ENCODE measurements around the gene RSBN1.

The RSBN1 gene

DNA sequence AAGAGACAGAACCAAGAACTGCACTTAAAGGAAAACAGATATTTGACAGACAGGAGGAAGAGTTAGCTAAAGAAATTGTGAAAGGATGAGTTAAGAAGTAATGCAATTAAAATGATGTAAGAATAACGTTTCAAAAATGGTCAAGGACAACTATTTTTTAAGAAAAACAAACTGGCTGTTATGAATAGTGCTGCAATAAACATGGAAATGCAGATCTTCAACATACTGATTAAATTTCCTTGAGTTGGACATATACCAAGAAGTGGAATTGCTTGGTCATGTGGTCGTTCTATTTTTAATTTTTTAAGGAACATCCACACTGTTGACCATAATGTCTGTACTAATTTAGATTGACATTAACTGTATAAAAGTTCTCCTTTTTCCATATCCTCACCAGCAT, 29.9 kb downstream of the RSBN1 start:
- Mint-ChIP-seq H3K9me3 (peaks cover 0 to 2% of the 10 kb centered on the region in 2 donors), H3K27ac (no peak overlapping the region), H3K4me1 (peaks cover 25 to 26% of the 10 kb centered on the region in 2 donors), H3K27me3 (no peaks in the 10 kb centered on the region), H3K4me3 (no peak overlapping the region), H3K36me3 (peaks cover 16 to 27% of the 10 kb centered on the region in 2 donors)
- DNase-seq = no peak
- no peak for ATAC-seq (replicated peaks)

DNA sequence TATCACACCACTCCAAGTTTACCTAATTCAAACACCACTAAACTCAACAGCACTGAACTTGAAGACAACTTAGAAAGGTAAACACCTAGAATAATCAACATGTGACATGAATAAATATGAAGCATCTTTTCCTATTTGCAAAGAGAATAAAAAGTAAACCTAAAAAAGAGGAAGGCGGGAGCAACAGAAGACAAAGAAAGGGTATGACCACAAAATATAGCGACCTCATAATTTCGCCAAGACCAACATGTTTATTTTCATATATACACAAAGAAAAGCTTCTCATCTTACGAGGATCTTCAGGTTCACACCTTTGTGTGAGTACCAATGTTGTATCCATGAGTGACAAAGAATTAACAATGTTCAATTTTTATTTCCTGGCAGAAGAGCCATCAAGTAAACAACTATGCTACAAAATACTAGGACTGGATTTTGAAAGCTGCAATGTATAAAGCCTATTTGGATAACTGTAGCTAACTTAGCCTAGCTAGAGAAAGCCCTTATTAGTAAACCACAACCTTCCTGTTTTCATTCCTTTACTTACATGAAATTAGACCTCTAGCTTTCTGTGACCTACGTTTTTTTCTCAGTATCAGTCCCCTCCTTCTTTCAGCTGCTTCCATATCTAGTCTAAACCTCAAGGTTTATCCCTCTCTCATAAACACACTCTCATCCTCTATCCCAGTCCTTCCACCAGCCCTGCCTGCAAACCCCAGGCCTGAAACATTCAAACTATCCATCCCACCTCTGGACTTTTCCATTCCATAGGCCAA, 31.7 kb downstream of the RSBN1 start:
- no peak overlapping the region for H3K27ac Mint-ChIP-seq
- H3K9me3 Mint-ChIP-seq = peaks cover 0 to 2% of the 10 kb centered on the region in 2 donors
- H3K4me1 Mint-ChIP-seq = peaks cover 16 to 20% of the 10 kb centered on the region in 2 donors
- peaks cover 15 to 16% of the 10 kb centered on the region in 2 donors for H3K36me3 Mint-ChIP-seq
- H3K27me3 Mint-ChIP-seq = no peaks in the 10 kb centered on the region
- H3K4me3 Mint-ChIP-seq = no peak overlapping the region
- DNase-seq (no peak), ATAC-seq (replicated peaks) (no peak)

DNA sequence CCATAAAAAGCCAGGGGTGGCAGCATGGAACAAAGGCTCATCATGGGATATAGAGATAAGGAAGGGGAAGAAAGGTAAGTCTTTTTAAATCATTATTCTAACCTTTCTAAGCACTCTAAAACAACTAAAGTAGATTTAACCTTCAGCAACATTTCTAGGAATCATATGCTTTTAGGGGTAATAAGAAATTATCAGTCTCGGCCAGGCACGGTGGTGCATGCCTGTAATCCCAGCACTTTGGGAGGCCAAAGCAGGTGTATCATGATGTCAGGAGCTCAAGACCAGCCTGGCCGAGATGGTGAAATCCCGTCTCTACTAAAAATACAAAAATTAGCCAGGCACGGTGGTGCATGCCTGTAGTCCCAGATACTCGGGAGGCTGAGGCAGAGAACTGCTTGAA, 32.7 kb downstream of the RSBN1 start:
- ATAC-seq (replicated peaks) = no peak
- H3K4me3 Mint-ChIP-seq = no peak overlapping the region
- no peaks in the 10 kb centered on the region for H3K27me3 Mint-ChIP-seq
- H3K36me3 Mint-ChIP-seq = peaks cover 15 to 19% of the 10 kb centered on the region in 2 donors
- peaks cover 14 to 18% of the 10 kb centered on the region in 2 donors for H3K4me1 Mint-ChIP-seq
- no peak overlapping the region for H3K27ac Mint-ChIP-seq
- DNase-seq = no peak
- H3K9me3 Mint-ChIP-seq = peaks cover 0 to 2% of the 10 kb centered on the region in 2 donors

DNA sequence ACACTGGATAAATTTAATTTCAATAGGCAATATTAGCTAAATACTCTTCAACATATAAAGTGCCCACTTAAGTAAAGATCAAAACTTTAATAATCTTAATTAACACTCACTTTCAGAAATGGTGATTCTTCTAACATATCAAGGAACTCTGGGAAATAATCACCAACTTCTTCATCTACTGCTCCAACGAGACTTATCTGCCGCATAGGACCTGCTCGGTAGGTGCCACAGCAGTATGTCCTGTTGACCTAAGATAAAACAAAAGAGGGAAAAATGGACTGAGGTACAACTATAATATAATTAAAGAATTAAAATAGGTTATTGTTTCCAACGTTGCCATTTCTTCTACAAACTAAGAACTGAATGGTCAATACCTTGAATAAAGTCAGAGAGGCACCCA, 34.7 kb downstream of the RSBN1 start:
- Mint-ChIP-seq H3K4me3 (no peak overlapping the region), H3K27me3 (no peaks in the 10 kb centered on the region), H3K36me3 (peaks cover 14 to 16% of the 10 kb centered on the region in 2 donors), H3K4me1 (peaks cover 0 to 6% of the 10 kb centered on the region in 2 donors), H3K9me3 (peaks cover 0 to 2% of the 10 kb centered on the region in 2 donors), H3K27ac (no peak overlapping the region)
- DNase-seq (no peak), ATAC-seq (replicated peaks) (no peak)

DNA sequence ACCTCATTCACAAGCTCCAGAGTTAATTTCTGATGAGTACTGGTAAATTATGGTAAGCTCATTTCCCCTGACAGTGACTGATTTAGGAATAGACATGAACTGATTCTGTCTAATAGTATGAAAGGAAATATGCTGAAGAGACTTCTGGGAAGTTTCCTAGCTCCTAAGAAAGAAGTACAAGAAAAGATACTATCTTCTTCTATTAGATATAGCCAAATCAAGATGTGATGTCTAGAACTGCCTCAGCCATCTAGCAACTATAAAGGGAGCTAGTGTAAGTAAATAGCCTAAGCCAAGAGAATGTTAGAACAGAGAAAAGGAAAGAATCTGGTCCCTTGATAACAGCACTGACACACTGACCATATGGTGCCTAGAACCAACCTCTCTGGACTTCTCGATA, 42.2 kb downstream of the RSBN1 start:
- Mint-ChIP-seq H3K36me3 (peaks cover 28 to 30% of the 10 kb centered on the region in 2 donors), H3K9me3 (no peaks in the 10 kb centered on the region), H3K27me3 (no peaks in the 10 kb centered on the region), H3K27ac (no peak overlapping the region), H3K4me1 (peaks cover 8 to 19% of the 10 kb centered on the region in 2 donors), H3K4me3 (no peak overlapping the region)
- ATAC-seq (replicated peaks) (no peak), DNase-seq (no peak)

DNA sequence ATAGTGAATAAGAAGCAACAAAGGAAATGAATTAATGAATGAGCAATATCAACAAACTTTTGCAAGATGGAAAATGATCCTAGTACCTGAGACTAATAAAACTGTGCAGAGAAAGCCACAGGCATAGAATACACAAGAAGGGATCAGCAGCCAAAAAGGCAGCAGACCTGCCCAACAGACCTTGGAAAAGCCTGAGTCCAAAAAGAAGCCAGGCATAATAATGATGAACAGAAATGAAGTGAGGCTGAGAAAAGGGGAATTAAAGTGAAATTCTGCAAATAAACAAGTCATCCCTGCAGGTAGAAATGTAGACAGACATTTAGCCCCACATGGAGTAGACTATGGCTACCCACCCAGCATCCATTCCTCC, 42.7 kb downstream of the RSBN1 start:
- Mint-ChIP-seq H3K36me3 (peaks cover 28 to 30% of the 10 kb centered on the region in 2 donors), H3K9me3 (no peaks in the 10 kb centered on the region), H3K27ac (no peak overlapping the region), H3K4me3 (no peak overlapping the region), H3K27me3 (no peaks in the 10 kb centered on the region), H3K4me1 (peaks cover 8 to 19% of the 10 kb centered on the region in 2 donors)
- DNase-seq = no peak
- no peak for ATAC-seq (replicated peaks)

DNA sequence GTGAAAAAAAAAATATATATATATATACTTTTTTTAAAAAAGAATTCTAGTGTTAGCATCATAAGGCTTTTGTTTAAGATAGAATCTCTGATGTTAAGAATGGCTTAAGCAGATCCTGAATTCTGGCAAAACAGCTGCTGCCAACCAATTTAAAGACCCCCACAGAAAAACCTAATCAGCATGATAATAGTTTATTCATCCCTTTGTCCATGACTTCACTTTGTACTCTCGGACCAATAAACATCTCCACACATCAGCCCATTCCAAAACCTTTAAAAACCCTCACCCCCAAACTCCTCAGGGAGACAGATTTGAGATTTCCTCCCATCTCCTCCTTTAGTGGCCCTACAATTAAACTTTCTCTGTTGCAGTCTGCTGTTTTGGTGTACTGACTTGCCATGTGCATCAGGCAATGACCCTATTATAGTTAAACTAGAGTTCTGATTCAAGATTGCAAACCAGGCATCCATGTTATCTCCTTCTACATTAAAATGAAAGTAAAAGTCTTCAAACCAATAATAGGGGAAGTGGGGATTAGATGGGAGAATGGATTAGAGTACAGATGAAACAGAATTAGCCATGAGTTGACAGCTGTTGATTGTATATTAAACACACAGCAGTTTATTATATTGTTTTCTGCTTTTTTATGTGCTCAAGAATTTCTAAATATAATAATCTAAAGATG, 43.2 kb downstream of the RSBN1 start:
- peaks cover 30% of the 10 kb centered on the region in 2 donors for H3K36me3 Mint-ChIP-seq
- ATAC-seq (replicated peaks) (no peak), DNase-seq (no peak)
- no peaks in the 10 kb centered on the region for H3K9me3 Mint-ChIP-seq
- H3K4me1 Mint-ChIP-seq = peaks cover 8 to 19% of the 10 kb centered on the region in 2 donors
- no peak overlapping the region for H3K4me3 Mint-ChIP-seq
- no peak overlapping the region for H3K27ac Mint-ChIP-seq
- H3K27me3 Mint-ChIP-seq = no peaks in the 10 kb centered on the region

DNA sequence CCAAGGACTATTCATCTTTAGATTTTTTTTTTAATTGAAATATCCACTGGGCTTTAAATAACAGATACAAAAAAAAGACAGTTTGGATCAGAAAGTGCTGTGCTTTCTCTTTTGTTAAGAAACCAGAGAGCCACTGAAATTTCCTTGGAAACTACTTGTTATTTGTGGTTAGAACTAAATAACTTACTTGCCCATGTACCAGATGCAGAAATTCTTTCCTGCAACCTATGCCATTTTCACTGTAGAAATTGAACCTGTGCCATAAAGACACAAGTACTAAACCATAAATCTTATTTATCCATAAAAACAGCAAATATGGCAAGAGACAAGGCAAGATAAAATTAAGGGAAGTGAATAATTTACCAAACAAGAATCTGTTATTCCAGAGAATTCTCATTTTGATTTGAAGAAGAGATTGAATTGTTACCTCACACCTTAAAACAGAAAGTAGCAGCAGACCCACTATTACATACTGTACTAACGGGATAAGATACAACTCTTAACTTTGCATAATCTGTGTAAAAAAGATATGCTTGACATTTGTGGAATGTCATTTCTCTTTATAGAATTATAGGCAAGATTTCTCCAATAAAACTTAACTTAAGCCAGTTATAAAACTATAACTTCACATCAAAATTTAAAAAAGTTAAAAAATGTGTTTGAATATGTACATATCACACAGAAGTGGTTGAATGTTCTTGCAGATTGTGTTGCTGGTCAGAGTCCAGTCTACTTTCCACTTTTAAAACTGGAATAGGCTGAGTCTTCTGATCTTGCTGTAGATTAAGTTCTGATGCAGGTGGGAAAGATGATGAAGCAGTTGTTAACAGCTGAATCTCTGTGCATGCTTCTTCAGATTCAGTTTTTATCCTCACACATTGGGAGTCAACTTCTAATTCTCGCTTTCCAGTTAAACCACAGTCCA, 46.7 kb downstream of the RSBN1 start:
- Mint-ChIP-seq H3K4me1 (peaks cover 4 to 14% of the 10 kb centered on the region in 2 donors), H3K27me3 (no peaks in the 10 kb centered on the region), H3K27ac (no peak overlapping the region), H3K4me3 (no peak overlapping the region), H3K9me3 (no peaks in the 10 kb centered on the region), H3K36me3 (peaks cover 23 to 29% of the 10 kb centered on the region in 2 donors)
- no peak for ATAC-seq (replicated peaks)
- no peak for DNase-seq

DNA sequence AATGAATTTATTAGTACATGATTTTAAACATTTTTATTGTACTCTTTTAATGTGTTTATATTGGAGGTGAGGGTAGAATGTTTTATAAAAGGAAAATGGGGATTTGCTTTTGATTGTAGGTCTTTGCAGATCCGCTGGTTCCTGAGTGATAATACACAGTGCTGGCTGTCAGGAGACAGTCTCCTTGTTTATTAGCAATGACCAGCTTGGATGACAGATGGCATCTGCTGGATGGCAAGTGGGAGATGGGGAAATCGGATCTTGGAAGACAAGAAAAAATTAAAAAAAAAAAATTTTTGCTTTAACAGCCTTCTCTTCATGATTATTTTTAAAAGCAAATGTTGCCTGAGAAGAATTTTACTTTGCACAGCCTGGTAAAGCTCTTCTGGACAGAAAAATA, 48.6 kb downstream of the RSBN1 start:
- H3K27ac Mint-ChIP-seq = no peak overlapping the region
- no peak overlapping the region for H3K4me3 Mint-ChIP-seq
- peaks cover 13 to 29% of the 10 kb centered on the region in 2 donors for H3K36me3 Mint-ChIP-seq
- peaks cover 7 to 10% of the 10 kb centered on the region in 2 donors for H3K4me1 Mint-ChIP-seq
- H3K9me3 Mint-ChIP-seq = no peaks in the 10 kb centered on the region
- DNase-seq (no peak), ATAC-seq (replicated peaks) (no peak)
- H3K27me3 Mint-ChIP-seq = no peaks in the 10 kb centered on the region

DNA sequence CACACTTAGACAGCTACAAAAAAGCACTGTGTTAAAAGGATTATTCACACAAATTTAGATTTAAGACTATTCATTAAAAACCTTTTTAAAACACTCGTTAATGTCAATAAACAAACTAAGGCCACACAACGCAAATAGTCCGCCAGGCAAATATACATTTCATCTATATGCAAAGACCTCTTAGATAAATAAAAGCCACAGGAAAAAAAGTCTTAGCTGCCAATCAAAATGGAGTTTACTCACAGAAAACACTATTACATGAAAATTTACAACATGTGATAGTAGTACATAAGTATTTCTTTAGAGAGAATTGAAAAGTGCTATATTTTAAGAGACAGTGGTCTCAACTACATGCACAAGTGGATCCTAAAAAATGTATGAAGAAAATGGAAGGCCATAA, 50.3 kb downstream of the RSBN1 start:
- ATAC-seq (replicated peaks) (no peak), DNase-seq (no peak)
- Mint-ChIP-seq H3K9me3 (no peaks in the 10 kb centered on the region), H3K27ac (no peak overlapping the region), H3K27me3 (no peaks in the 10 kb centered on the region), H3K4me3 (no peak overlapping the region), H3K4me1 (peaks cover 9 to 16% of the 10 kb centered on the region in 2 donors), H3K36me3 (peaks cover 14 to 28% of the 10 kb centered on the region in 2 donors)

DNA sequence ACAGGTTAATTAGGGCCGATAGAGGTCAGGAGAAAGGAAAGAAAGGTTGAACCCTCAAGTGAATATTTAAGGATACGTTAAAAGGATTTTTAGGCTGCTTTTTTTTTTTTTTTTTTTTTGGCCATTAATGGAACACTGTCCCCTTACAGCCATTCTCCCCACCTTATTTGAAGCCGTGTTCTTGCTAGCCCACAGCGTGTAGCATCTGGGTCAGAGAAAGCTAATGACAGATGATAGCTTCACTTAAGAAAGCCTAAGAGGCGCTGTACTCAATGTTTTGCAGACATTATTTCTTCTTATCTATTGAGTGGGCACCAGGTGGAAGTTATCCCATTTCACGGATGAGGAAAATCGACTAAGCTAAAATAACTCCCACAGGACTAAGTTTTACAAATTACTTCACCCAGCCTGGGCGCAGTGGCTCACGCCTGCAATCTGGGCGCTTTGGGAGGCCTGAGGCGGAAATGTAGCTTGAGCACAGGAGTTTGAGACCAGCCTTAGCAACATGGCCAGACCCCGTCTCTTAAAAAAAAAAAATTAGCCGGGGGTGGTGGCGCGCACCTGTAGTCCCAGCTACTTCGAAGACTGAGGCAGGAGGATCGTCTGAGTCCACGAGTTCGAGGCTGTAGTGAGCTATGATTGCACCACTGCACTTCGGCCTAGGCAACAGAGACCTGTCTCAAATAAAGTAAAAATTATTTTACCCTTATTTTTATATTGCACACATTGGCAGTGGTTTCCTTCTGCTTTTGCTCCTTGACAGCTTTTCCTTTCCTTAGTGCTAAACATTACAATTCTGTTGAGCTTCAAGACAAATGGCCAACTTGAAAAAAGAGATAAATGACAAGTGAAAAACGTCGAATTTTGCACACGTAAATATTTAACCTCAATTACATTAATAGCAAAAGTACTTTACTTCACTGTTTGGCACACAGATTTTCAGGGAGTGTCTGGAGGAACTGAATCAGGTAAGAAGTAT, 51.9 kb downstream of the RSBN1 start:
- Mint-ChIP-seq H3K4me3 (peak overlapping the region; percentile 89), H3K4me1 (peaks cover 14 to 31% of the 10 kb centered on the region in 2 donors), H3K27me3 (no peaks in the 10 kb centered on the region), H3K9me3 (no peaks in the 10 kb centered on the region), H3K36me3 (peaks cover 17 to 36% of the 10 kb centered on the region in 2 donors), H3K27ac (peak overlapping the region; percentile 95)
- ATAC-seq (replicated peaks) (peak; percentile 2 to 4), DNase-seq (no peak)

DNA sequence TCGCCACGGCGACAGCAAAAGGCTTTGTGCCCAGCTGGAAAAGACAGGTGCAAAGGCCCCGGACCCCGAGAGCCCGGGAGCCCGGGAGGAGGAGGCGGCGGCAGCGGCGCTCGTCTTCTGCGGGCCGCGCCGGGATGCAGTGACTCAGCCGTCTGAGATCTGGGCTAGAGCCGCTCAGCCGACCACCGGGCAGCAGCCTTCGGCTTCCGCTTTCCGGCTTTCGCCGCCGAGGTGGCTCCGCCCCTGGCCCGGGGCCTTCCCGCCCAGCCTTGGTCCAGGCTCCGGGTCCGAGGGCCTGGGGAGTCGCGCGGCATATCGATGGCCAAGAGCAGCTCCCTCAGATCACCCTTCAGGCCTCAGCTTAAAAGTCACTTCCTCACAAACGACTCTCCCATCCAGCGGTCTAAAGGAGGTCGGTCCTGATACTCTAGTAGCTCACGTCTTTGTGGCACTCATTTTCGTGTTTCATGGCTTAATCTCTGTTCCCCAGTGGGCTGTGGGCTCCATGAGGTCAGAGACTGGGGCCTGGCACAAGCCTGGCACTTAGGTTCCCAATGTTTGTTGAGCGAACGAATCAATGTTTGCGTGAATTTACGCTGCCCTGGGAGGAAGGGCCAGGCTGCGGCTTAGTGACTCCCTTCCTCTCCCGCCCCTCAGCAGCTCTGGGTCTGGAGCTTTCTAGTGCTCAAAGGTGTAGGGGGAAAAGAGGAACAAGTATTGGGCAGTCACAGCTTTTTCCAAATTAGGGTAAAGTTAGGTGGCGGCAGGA, 52.8 kb downstream of the RSBN1 start, which contains the start of gene PHTF1:
Gene PHTF1 (minus strand): TSS at position 154 of the 769 bp plus-strand sequence. CDS start 783 bp downstream, outside the sequence.
- peak; percentile 86 to 88 for ATAC-seq (replicated peaks)
- H3K9me3 Mint-ChIP-seq = no peaks in the 10 kb centered on the region
- H3K36me3 Mint-ChIP-seq = peaks cover 20 to 43% of the 10 kb centered on the region in 2 donors
- DNase-seq = peak; percentile 76
- no peaks in the 10 kb centered on the region for H3K27me3 Mint-ChIP-seq
- peak within 1 kb of the TSS; percentile 89 for H3K4me3 Mint-ChIP-seq
- H3K4me1 Mint-ChIP-seq = peaks cover 15 to 33% of the 10 kb centered on the region in 2 donors
- H3K27ac Mint-ChIP-seq = peak within 1 kb of the TSS; percentile 95

Data from stimulated activated naive B cell treated with anti-CD40 and anti-IgM and Interleukin-4, amounts not matched to agents 10 μg/mL and 1 μg/mL and 100 μg/mL, for 72 hours (primary cell).